Central memory CD4-positive, alpha-beta T cell (primary cell): ENCODE measurements around the gene GDF11.
"Not testable (repeated sequence)": the region's sequence is repeated elsewhere in the genome, so short reads cannot be mapped to it uniquely, and the experiment has no call there.

Experiments
- DNase-seq: peaks from one replicate; pipeline ENCODE4 v3.0.0; 2022

Gene GDF11

DNA sequence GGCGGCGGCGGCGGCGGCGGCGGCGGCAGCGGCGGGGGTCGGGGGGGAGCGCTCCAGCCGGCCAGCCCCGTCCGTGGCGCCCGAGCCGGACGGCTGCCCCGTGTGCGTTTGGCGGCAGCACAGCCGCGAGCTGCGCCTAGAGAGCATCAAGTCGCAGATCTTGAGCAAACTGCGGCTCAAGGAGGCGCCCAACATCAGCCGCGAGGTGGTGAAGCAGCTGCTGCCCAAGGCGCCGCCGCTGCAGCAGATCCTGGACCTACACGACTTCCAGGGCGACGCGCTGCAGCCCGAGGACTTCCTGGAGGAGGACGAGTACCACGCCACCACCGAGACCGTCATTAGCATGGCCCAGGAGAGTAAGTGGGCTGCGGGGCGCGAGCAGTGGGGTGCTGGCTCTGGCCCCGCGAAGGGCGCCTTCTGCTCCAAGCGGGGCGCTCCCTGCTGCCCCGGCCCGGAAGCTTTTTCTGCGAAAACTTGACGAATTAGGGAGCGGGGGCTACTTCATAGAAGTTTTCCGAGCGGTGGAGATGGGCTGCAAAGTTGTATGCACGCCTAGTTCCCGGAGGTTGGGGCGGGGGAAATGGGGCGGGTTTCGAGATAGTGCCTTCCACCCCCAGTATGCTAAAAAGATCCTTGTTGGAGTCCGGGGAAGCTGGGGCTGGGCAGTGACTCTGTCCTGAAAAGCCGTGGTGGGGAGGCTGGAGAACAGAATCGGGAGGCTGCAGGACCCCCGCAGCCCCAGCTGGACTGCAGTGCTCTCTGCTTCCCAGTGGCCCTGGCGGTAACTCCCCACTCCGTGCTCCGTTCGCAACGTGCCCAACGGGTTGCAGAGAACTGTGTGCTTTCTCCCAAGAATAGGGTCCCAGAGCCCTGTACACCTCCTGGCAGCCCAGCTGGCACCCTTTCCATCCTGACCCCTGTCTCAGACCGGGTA is 751 bp downstream of the GDF11 start:
- DNase-seq = peak; percentile 48

DNA sequence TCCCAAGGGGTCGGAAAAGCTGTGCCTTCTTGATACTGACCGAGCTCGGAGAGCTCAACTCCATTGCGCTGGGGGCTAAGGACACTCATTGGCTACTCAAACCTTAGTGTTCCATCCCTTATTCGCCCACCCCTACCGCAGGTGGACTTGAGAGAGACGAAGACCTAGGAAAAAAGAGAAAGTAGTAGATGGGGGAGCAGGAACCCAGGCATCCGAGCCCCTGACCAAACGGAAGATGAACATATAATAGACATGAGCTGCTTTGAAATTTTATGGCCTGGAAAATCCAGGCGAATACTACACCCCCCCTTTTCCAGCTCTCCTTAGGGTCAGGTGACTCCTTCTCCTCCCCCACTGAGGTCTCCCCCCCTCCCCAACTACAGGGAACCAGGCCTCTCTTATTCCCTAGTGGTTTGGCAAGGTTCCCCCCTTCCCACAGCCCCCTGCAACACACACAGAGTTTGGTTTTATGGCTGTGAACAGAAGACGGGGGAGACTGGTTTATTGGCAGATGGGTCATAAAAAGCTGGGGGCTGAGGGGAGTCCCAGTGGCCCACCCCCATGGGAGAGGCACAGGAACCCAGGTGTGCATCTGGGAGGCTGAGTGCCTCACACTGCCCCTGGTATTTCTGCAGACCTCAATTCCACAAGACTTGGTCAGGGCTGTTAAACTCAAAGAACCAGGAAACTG is 1.6 kb downstream of the GDF11 start:
- DNase-seq = no peak

DNA sequence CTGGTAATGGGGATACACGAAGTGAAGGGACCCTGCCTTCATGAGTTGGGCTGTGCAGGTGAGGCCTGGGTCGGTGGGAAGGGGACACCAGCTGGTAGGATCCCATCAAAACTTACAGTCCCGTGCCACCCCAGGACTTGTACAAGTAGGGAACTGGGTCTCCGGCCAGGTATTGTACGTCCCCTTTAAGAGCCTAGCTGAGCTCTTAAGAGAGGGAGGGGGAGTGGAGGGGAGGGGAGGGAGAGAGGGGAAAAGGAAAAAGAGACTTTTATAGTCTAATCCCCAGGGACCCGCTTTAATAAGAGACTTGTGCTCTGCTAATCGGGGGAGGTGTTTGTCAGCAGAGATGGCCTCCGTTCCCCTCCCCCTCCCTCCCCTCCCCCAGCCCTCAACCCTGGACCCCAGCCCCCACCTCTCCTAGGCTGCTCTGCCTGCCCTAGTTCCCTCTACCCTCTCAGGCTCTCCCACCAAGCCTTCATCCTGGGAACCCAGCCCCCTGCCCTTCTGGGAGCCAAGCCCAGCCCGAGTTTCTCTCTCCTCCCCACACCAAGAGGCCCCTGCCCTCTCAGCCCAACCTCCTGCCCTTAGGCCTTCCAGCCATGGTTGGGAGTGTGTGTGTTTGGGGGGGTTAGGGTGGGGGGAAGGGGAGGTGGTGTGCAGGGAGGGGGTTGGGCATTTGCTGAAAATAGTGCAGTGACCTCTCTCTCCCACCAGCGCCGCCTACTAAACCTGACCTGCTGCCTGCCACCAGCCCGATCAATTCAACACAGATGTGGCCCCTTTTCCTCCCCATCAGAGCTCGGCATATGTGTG is 2.6 kb downstream of the GDF11 start:
- no peak for DNase-seq

DNA sequence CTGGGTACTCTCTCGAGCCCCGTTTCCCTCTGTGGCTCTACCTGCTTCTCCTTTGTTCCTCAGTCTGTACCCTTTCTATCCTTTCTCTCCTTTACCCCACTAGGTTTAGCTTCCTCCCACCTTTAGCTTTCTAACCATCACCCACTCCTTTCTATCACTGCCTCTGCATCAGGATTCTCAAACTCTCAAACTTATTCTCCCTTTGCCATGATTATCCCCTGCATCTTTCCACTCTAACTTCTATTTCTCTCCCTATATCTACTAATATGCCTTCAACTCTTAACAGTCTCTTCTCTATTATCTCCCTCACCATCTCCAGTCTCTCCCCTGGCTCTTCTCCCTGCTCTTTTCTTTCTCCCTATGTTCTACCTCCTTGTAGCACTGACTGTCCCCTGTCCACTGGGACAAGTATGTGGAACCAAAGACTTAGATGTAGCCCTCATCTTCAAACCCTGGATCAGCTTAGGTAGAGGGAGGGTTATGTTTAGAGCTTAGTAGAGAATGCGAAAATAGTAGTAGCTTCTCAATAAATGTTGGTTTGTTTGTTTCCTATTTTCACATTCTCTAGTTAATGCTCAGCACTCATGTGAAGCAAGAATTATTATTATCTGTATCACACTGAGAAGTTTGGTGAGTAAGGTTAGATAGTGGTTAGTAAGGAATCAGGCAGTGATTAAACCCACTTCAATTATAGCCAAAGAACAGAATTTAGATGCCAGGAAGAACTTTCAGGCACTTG is 3.4 kb downstream of the GDF11 start:
- DNase-seq = no peak

DNA sequence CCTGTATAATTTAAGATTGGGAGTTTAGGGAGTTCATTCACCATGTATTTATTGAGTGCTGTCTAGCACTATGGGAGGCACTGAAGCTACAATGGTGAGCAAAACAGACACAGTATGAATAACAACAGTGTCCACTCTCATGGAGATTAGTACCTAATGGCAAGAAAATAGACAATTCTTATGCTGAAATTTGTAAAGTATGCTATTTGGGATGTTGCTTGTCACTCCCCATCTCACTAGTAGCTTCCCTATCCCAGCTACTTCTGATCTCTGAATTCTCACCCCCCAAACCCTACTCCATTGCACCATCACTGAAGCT is 4.0 kb downstream of the GDF11 start:
- DNase-seq = no peak

DNA sequence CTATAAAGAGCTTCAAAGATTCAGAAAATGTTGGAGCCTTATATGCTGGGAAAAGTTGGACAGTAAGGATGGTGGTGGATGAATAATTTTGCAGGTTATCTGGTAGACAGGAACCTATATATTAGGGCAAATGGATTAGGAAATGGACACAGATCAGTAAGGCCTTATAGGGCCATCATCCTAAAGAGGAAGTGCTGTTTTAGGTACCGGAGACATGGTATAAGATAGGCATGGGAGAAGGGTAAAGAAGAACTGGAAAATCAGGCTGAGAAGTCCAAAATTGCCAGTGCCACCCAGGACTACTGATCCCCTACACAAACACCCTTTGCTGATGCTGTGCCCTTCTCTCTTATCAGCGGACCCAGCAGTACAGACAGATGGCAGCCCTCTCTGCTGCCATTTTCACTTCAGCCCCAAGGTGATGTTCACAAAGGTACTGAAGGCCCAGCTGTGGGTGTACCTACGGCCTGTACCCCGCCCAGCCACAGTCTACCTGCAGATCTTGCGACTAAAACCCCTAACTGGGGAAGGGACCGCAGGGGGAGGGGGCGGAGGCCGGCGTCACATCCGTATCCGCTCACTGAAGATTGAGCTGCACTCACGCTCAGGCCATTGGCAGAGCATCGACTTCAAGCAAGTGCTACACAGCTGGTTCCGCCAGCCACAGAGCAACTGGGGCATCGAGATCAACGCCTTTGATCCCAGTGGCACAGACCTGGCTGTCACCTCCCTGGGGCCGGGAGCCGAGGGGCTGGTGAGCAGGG is 5.5 kb downstream of the GDF11 start:
- DNase-seq = no peak

DNA sequence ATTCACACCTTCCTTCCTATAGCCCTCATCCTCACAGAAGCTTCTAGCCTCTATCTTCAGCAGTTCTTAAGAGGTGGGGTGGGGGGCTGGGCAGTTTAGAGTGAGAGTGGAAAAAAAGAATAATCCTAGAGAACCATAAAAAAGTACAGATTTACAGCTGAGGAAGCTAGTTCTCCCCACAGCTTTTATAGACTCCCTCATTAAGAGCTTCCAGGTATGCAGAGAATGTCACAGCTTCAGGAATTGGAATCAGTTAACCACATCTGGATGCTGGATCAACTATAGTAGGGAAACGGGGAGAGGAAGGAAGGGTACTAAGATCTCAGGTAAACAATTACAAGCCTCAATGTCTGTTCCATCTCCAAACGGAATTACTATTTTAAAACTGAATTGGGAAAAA is 12.3 kb downstream of the GDF11 start:
- DNase-seq = no peak

DNA sequence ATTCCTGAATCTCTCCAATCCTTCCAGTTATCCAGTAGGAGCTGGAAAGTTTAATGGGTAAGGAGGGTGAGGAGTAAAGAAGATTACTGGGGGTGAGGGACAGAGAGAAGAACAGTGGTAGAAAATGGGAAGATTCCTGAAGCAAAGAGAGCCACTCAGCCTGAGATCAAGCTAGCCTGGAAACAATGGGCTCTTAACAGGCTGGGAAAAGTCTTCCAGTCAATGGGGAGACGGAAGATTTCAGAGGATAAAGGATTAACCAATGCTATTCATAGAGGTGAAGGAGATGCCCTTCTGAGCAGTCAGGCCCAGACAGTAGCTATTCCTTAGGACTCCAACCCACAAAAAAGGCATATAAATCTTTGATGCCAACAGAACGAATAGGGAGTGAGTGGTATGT is 14.8 kb downstream of the GDF11 start:
- no peak for DNase-seq

DNA sequence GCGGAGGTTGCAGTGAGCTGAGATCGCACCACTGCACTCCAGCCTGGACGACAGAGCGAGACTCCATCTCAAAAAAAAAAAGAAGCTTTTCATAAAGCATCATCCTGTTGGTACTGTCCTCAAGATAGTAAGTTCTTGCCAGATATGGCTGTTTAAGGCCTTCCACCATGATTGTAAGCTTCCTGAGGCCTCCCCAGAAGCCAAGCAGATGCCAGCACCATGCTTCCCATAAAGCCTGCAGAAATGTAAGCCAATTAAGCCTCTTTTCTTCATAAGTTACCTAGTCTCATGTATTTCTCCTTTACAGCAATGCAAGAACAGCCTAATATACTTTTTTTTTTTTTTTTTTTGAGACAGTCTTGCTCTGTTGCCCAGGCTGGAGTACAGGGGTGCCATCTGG is 15.7 kb downstream of the GDF11 start:
- not testable (repeated sequence) for DNase-seq

DNA sequence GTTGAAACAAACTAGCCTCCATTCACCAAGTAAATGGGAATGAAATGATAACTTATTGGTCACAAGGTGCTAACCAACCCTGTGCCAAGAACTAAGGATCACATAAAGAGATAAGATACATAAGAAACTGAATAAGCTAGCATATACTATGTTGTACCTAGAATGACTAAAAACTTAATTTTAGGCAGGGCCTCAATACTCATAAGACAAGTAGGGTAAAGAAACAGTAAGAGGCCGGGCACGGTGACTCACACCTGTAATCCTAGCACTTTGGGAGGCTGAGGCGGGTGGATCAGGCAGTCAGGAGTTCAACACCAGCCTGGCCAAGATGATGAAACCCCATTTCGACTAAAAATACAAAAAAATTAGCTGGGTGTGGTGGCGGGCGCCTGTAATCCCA is 17.7 kb downstream of the GDF11 start:
- DNase-seq = no peak

DNA sequence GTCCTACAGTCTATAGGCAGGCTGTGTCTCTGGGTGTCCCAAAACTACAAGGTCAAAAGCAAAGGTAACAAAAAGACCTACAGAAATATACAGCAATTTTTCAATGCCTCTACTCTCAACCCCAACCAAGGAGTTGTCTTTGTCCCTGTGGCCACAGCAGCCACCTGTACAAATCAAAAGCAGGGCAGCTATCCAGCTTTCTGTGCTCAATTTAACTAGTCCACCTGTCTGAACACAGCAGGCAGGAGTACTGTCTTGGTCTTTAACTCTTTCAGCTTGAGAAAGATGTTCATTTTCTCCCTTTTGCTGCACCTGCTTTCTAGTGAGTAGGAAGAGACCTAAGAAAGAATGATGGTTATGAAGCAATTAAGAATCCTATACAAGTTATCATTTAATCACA is 19.7 kb downstream of the GDF11 start:
- DNase-seq = no peak

DNA sequence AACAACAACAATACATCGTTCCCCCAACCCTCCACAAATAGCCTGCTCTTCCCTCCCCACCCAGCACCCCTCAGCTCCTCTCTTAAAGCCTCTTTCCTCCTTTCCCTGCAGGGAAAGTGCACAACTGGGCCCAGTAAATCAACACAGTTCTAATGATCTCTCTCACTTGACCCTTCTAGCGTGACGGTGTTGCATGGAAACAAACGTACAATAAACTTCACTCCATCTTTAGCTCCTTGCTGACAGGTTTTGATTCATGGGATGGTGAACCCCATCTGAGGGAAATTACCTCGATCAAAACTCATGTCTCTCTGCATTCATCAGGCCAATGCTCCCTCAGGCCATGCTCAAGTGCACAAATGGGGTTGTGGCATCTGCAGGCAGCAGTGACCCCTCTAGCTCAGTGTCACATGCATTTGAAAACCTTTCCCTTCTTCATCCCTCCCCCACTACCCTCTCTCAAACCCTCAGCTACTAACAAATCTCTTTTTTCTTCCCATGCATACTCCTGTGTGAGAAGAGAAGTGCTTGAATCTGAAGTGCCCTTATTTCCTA is 22.9 kb downstream of the GDF11 start:
- DNase-seq = no peak

DNA sequence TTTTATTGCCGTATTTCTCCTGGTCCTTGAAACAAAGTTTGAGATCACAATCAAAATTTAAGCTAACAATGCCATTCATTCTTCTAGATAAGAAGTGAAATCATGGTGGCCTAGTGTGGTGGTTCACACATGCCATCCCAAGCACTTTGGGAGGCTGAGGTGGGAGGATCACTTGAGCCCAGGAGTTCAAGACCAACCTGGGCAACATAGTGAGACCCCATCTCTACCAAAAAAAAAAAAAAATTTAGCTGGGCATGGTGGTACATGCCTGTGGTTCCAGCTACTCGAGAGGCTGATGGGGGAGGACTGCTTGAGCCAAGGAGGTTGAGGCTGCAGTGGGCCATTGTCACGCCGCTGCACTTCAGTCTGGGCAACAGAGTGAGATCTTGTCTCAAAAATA is 24.2 kb downstream of the GDF11 start:
- no peak for DNase-seq

DNA sequence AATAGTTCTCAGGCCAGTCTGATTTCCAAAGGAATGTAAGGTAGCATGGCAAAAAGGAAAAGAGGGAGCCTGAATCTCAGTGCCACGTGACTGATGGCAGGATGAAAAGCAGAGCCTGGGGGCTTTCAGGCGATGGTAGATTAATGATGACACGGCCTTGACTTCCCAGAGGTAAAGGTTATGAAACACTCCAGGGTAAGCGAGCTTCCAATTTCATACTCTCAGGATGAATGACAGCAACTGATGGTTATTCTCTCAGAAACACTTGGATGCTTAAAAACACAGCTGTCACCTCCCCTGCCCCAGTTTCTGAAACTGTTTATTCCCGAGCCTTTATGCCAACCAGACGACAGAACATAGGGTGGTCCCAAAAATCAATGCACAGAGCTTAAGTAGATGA is 28.8 kb downstream of the GDF11 start:
- DNase-seq = no peak

DNA sequence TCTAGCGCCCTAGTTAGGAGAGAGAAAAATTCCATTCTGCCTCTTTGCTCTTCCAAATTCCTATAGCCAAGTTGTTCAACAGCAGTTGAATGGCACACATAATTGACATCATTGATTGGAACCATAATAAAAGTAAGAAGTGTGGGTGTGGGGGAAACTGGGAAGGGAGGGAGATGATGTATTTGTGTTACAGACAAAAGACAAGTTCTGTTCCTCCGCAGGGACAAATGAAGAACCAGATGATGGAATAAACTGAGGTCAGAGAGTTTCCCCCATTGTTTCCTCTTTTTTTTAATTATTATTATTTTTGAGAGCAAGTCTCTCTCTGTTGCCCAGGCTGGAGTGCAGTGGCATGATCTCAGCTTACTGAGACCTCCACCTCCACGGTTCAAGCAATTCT is 34.9 kb downstream of the GDF11 start:
- DNase-seq = no peak

DNA sequence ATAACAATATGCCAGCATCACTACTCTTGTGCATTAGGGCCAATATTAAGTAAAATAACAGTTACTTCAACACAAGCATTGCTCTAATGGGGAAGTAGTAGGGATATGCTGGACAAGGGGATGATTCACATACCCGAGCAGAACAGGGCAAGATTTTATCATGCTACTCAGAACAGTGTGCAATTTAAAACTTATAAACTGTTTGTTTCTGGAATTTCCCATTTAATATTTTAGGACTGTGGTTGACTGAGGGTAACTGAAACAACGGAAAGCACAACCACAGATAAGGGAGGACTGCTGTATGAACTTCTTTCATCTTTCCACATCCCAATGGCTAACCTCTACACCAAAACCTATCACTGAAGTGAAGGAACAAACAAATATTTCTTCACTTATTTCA is 37.8 kb downstream of the GDF11 start:
- DNase-seq = no peak

DNA sequence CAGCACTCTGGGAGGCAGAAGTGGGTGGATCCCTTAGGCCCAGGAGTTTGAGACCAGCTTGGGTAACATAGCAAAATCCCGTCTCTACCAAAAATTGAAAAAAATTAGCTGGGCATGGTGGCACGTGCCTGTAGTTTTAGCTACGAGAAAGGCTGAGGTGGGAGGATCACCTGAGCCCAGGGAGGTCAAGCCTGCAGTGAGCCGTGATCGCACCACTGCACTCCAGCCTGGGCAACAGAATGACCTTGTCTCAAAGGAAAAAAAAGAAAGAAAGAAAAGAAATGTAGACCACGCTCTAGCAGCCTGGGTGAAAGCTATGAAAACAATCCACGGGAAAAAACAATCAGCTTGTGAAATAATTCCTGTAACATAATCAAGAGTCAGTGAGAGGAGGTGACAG is 45.6 kb downstream of the GDF11 start:
- no peak for DNase-seq

DNA sequence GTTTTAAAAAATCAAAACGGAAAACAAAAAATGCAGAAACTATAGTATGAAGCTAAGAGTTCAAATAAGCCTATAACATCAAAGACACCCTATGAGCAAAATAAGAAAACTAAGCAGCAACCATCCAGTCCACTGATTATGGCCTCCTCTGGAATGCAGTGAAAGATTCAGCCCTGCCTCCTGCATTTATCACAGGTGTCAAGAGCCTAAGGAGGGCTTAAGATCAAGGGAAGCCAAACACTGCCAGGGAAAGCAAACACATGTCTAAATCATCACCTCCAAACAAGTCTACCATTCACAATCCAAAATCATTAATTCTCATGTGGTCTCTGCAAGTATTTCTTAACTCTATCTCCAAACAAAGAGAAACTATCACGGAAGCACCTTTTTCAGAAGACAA is 46.2 kb downstream of the GDF11 start:
- DNase-seq = no peak

DNA sequence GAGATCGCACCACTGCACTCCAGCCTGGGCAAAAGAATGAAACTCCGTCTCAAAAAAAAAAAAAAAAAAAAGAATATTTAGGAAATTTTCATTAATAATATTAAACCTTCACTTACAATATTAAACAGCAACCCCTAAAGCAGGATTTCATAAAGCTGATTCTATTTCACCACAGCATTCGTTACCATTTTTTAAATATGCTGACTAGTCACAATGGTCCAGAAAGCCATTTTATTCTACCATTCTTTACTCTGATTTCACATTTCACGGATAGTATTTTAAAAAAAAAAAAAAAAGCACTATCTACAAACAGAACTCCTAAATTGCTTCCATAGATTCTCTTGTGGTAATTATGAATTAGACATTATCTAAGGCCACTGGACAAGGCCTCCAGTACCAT is 47.0 kb downstream of the GDF11 start:
- DNase-seq = no peak

DNA sequence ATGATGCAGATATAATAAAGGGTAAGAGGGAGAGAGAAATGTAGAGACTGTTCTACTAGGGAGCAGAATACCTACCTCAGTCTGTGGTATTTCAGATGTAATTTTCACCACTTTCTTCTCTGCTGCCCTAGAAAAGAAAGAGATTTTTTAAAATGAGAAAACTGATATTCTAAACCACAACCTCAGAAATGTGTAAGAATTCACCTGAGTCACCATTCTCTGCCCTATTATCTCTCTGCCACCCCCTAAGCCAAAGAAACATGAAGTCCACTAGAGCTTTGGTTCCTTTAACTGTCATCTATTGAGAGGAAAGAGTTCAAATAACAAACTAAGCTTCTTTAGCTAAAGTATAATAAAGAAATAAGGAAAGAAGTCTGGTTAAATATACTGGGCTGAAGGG is 53.0 kb downstream of the GDF11 start:
- no peak for DNase-seq

DNA sequence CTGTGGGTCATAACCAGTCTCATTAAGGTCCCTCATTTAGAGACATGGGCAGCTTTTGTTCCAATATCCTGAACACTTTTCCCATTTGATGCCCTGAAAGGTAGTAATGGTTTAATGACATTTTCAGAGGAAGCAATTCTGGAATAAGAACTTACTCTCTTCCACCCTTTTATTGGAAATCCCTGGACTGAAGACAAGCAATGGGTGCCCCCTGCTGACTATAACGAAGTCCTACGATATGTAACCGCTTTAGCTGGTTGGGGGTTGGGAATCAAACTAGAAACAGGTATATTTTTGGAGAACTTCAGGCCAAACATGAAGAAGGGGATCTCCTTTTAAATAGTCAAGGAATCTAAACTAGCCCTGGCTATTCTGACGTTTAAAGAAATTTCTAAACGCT is 54.1 kb downstream of the GDF11 start:
- DNase-seq = no peak

DNA sequence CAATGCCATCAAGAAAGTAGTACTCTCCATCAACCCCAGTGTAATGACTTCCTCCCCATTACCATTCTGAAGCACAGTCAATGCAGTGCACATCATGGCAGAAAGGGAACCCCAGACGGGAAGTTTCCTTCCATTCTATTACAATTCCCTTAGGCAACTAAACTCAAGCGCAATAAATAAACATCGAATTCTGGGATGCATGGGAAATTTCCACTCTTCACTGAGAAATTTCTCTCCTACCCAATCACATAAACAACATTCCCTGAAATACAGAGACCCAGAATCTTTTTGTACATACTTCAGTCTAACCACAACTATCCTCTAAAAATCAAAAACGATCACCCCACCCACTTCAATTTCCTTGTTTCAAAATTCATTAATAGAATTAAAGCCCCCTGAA is 54.6 kb downstream of the GDF11 start:
- DNase-seq = no peak
